HFFc6 (cell line): Measurements from ENCODE around the gene KIF5C. TPM values are rescaled to one million over a fixed set of nuclear protein-coding genes. Genes with fewer than 3 reads are reported as not detected.

Experiments
- DNase-seq: peaks from one replicate; pipeline ENCODE4 v3.0.0-alpha.2; 2018
- H3K27ac Mint-ChIP-seq: 2 replicates; pipeline ENCODE4 v1.8.0; 2020; ENCODE audit warnings: mild to moderate bottlenecking, mixed read lengths
- H3K27me3 Mint-ChIP-seq: 2 replicates; pipeline ENCODE4 v1.8.0; 2021; ENCODE audit warnings: mild to moderate bottlenecking, moderate library complexity, mixed read lengths; ENCODE audit not compliant: insufficient read depth
- H3K36me3 Mint-ChIP-seq: 2 replicates; pipeline ENCODE4 v1.8.0; 2021; ENCODE audit warnings: low read depth, mixed read lengths
- H3K4me1 Mint-ChIP-seq: 2 replicates; pipeline ENCODE4 v1.8.0; 2020; ENCODE audit warnings: low read depth, mixed read lengths
- H3K4me3 Mint-ChIP-seq: 2 replicates; pipeline ENCODE4 v1.8.0; 2020; ENCODE audit warnings: mild to moderate bottlenecking, moderate library complexity, mixed read lengths
- H3K9me3 Mint-ChIP-seq: 2 replicates; pipeline ENCODE4 v1.8.0; 2020; ENCODE audit warnings: mild to moderate bottlenecking, mixed read lengths
- CTCF ChIP-seq: fragments of 200-600 bp; sonication (generic); IDR thresholded peaks from 2 replicates; pipeline ENCODE4 v1.5.0; 2021; ENCODE audit warnings: antibody characterized with exemption, mild to moderate bottlenecking
- total RNA-seq, 6 experiments: library from RNA; stranded (reverse); fragmentation: NEBNext Ultra II Directional; extraction: Animal tissue kit (Norgen Biotek cat#: 25700); gene quantifications; 2 replicates in 1 of 6; 3 replicates in 5 of 6; pipeline ENCODE4 v1.2.3, GENCODE V29; 2021

KIF5C gene
- total RNA-seq, 6 experiments from 2014 or later = 0.38 to 1.0 (median 0.54) TPM

- no peak for DNase-seq
- no peaks in the 10 kb centered on the region for H3K4me1 Mint-ChIP-seq
- no peak for TF ChIP-seq CTCF
- peaks cover 4% of the 10 kb centered on the region; the same call in 1 of the 2 replicates for H3K9me3 Mint-ChIP-seq
- no peaks in the 10 kb centered on the region for H3K36me3 Mint-ChIP-seq
- H3K27ac Mint-ChIP-seq = no peak overlapping the region
- H3K27me3 Mint-ChIP-seq = peaks cover 19% of the 10 kb centered on the region
- no peak overlapping the region for H3K4me3 Mint-ChIP-seq
These were observed 1.8 kb downstream of the KIF5C start for GRCh38 chr2:148876595-148877402.

- Mint-ChIP-seq H3K27ac (no peak overlapping the region), H3K9me3 (peaks cover 4% of the 10 kb centered on the region; the same call in 1 of the 2 replicates), H3K27me3 (peaks cover 22% of the 10 kb centered on the region), H3K4me3 (no peak overlapping the region), H3K4me1 (no peaks in the 10 kb centered on the region), H3K36me3 (no peaks in the 10 kb centered on the region)
- no peak for TF ChIP-seq CTCF
- DNase-seq = no peak
These were observed 2.3 kb downstream of the KIF5C start for GRCh38 chr2:148877403-148877740.

GRCh38 chr2:148880636-148881035 is 5.6 kb downstream of the KIF5C start:
- H3K9me3 Mint-ChIP-seq = peaks cover 4% of the 10 kb centered on the region; the same call in 1 of the 2 replicates
- no peak overlapping the region for H3K4me3 Mint-ChIP-seq
- H3K27me3 Mint-ChIP-seq = peaks cover 30% of the 10 kb centered on the region
- no peaks in the 10 kb centered on the region for H3K36me3 Mint-ChIP-seq
- DNase-seq = no peak
- no peak overlapping the region for H3K27ac Mint-ChIP-seq
- no peaks in the 10 kb centered on the region for H3K4me1 Mint-ChIP-seq
- no peak for TF ChIP-seq CTCF

GRCh38 chr2:148882051-148882450 is 7.0 kb downstream of the KIF5C start:
- peaks cover 27% of the 10 kb centered on the region for H3K27me3 Mint-ChIP-seq
- H3K9me3 Mint-ChIP-seq = peaks cover 4% of the 10 kb centered on the region; the same call in 1 of the 2 replicates
- no peak for TF ChIP-seq CTCF
- DNase-seq = no peak
- H3K27ac Mint-ChIP-seq = no peak overlapping the region
- no peaks in the 10 kb centered on the region for H3K36me3 Mint-ChIP-seq
- no peaks in the 10 kb centered on the region for H3K4me1 Mint-ChIP-seq
- no peak overlapping the region for H3K4me3 Mint-ChIP-seq

- Mint-ChIP-seq H3K9me3 (peaks cover 4% of the 10 kb centered on the region; the same call in 1 of the 2 replicates), H3K36me3 (no peaks in the 10 kb centered on the region), H3K4me1 (peaks cover 6% of the 10 kb centered on the region; the same call in 1 of the 2 replicates), H3K4me3 (no peak overlapping the region), H3K27me3 (peaks cover 27% of the 10 kb centered on the region), H3K27ac (no peak overlapping the region)
- DNase-seq = no peak
- no peak for TF ChIP-seq CTCF
These were observed 10.2 kb downstream of the KIF5C start for GRCh38 chr2:148885209-148885608.
